GM12872 (cell line): ENCODE data around the gene PVRIG.

Source experiments
- TF ChIP-seq, protein P1 (sequence below): IDR thresholded peaks from 3 replicates; pipeline ENCODE4 v1.5.1; 2011; ENCODE audit warnings: low read depth, mild to moderate bottlenecking, low read length, moderate library complexity; ENCODE audit not compliant: insufficient read depth

The PVRIG gene

DNA sequence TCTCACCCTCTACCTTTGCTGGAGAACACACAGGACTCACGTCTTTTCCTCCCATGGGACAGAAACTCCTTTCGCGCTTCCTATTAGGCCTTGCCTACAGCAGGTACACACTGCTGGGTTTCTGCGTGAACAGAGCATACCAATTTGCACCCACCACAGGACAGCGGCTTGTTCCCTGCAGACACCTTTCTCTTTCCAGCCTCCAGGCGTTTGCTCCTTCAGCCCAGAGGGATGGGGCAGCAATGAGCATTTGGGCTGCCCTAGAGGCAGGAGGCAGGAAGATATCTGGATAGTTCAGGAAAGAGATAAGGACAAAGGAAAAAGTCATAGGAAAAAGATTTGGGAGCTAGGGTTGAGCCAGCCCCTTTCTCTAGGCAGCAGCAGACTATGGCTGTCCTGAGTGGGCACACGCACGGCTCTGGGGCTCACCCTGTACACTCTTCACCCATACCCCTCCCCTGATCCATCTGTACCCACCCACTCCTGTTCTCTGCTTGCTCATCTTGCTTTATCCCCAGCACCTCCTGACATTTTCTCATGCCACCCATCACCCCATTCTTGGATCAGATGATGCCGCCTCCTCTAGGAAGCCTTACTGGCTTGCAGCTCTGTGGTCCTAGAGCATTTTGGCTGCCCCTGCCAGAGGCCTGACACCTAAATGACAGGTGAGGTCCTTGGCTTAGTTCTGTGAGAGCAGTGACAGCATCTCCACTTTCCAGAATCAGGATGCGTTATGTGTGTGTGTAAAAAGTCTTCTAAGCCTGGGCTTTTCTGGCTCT lies 47.0 kb downstream of the PVRIG start:
- TF ChIP-seq, protein P1, sequence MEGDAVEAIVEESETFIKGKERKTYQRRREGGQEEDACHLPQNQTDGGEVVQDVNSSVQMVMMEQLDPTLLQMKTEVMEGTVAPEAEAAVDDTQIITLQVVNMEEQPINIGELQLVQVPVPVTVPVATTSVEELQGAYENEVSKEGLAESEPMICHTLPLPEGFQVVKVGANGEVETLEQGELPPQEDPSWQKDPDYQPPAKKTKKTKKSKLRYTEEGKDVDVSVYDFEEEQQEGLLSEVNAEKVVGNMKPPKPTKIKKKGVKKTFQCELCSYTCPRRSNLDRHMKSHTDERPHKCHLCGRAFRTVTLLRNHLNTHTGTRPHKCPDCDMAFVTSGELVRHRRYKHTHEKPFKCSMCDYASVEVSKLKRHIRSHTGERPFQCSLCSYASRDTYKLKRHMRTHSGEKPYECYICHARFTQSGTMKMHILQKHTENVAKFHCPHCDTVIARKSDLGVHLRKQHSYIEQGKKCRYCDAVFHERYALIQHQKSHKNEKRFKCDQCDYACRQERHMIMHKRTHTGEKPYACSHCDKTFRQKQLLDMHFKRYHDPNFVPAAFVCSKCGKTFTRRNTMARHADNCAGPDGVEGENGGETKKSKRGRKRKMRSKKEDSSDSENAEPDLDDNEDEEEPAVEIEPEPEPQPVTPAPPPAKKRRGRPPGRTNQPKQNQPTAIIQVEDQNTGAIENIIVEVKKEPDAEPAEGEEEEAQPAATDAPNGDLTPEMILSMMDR = no peak

DNA sequence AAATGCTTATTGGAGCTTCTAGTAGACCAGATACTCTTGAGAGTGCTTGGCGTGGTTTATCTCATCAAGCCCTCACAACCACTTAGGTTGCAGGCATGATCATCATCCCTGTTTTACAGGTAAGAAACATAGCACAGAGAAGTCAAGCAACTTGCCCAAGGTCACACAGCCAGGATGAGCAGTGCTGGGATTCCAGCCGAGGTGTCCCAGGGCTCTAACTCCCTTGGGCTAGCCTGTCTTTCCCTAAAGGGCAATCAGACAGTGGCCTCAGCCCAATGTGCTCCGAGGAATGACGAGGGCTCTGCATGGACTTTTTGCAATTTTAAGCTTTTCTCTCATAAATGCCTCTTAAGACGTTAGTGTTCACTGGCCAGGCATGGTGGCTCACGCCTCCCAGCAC lies 47.9 kb downstream of the PVRIG start:
- TF ChIP-seq, protein P1 = no peak
